BLaER1 treated with 17β-estradiol and CSF1 and Interleukin-3, amounts not matched to agents 10 nM and 100 nM (cell line): ENCODE data around the gene GRK6.
A peak's percentile ranks its signal among the peaks of the same experiment; 100 is the strongest.

Experiments
- H3K27ac ChIP-seq, 11 experiments: shearing (Covaris generic); formaldehyde crosslinking; 2 replicates each; pipeline ENCODE4 v1.8.1; 2022
- H3K27me3 ChIP-seq, 11 experiments: shearing (Covaris generic); formaldehyde crosslinking; 2 replicates each; pipeline ENCODE4 v1.8.1; 2022
- H3K36me3 ChIP-seq, 11 experiments: shearing (Covaris generic); formaldehyde crosslinking; 2 replicates each; pipeline ENCODE4 v1.8.1; 2022
- H3K4me1 ChIP-seq, 10 experiments: shearing (Covaris generic); formaldehyde crosslinking; 2 replicates each; pipeline ENCODE4 v1.8.1; 2022
- H3K4me2 ChIP-seq, 11 experiments: shearing (Covaris generic); formaldehyde crosslinking; 2 replicates each; pipeline ENCODE4 v1.8.1; 2022
- H3K4me3 ChIP-seq, 10 experiments: shearing (Covaris generic); formaldehyde crosslinking; 2 replicates each; pipeline ENCODE4 v1.8.1; 2022
- H3K9ac ChIP-seq, 11 experiments: shearing (Covaris generic); formaldehyde crosslinking; 2 replicates each; pipeline ENCODE4 v1.8.1; 2022
- H3K9me3 ChIP-seq, 11 experiments: shearing (Covaris generic); formaldehyde crosslinking; replicated peaks in 1 of 11; 2 replicates each; pipeline ENCODE4 v1.8.1; 2022
- H4K20me1 ChIP-seq, 11 experiments: shearing (Covaris generic); formaldehyde crosslinking; 2 replicates each; pipeline ENCODE4 v1.8.1; 2022
- Cebpa-rat ChIP-seq, 11 experiments: shearing (Covaris generic); IDR thresholded peaks; 2 replicates each; pipeline ENCODE4 v1.8.1; 2022

GRK6 gene

GRCh38 chr5:177458912-177459350, 32.5 kb downstream of the GRK6 start:
- Histone ChIP-seq H3K4me1 (peaks cover 34 to 87% (median 64%) of the 10 kb centered on the region in 10 experiments), H3K27ac (peak overlapping the region in 1 of 11 experiments; percentile 9; a peak in 3 of 22 replicates), H3K4me2 (no peak overlapping the region), H3K4me3 (no peak overlapping the region), H3K9me3 (no peaks in the 10 kb centered on the region), H3K9ac (0 out of 22 replicates have a peak overlapping the region, but pooled peaks of 1 of the 11 experiments have one; percentile 11), H3K27me3 (no peaks in the 10 kb centered on the region), H4K20me1 (peaks cover 5 to 88% (median 57%) of the 10 kb centered on the region in 11 experiments; a peak in 21 of 22 replicates), H3K36me3 (peaks cover 17 to 64% (median 57%) of the 10 kb centered on the region in 11 experiments; a peak in 21 of 22 replicates)
- TF ChIP-seq Cebpa-rat (IDR thresholded peaks at IDR 0.05) = no peak

DNA sequence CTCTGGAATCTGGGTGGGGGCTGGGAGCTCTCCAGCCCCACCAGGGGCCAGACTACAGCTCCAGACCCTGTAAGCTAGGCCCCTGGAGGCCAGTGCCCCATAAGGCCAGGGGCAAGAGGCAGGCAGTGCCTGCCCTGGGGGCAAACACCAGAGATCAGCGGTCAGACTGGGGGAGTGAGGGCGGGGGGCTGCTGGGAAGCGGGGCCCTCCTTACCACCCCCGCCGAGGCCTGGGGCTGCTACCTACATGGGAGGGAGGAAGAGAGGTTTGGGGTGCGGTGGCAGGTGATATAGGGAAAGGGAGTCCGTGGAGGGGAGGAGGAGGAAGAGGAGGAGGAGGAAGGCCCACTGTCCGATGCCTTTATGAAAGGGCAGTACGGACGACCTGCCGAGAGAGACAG, 32.9 kb downstream of the GRK6 start:
- peaks cover 31 to 84% (median 61%) of the 10 kb centered on the region in 10 experiments for H3K4me1 ChIP-seq
- no peaks in the 10 kb centered on the region for H3K27me3 ChIP-seq
- no peaks in the 10 kb centered on the region for H3K9me3 ChIP-seq
- H4K20me1 ChIP-seq = peaks cover 5 to 85% (median 57%) of the 10 kb centered on the region in 11 experiments; a peak in 21 of 22 replicates
- no peak overlapping the region for H3K4me2 ChIP-seq
- peaks cover 17 to 66% (median 57%) of the 10 kb centered on the region in 11 experiments; a peak in 21 of 22 replicates for H3K36me3 ChIP-seq
- H3K4me3 ChIP-seq = no peak overlapping the region
- H3K27ac ChIP-seq = peak overlapping the region in 3 of 11 experiments; percentile 3 to 32 (median 9); a peak in 3 of 22 replicates
- no peak for TF ChIP-seq Cebpa-rat (IDR thresholded peaks at IDR 0.05)
- H3K9ac ChIP-seq = peak overlapping the region in 3 of 11 experiments; percentile 11 to 29 (median 15); a peak in 2 of 22 replicates

GRCh38 chr5:177459819-177460628, 33.5 kb downstream of the GRK6 start:
- TF ChIP-seq Cebpa-rat (IDR thresholded peaks at IDR 0.05) = no peak
- no peaks in the 10 kb centered on the region for H3K27me3 ChIP-seq
- H3K4me1 ChIP-seq = peaks cover 31 to 81% (median 58%) of the 10 kb centered on the region in 10 experiments
- no peak overlapping the region for H3K4me2 ChIP-seq
- no peak overlapping the region for H3K4me3 ChIP-seq
- peak overlapping the region in 6 of 11 experiments; percentile 13 to 41 (median 26); a peak in 5 of 22 replicates for H3K9ac ChIP-seq
- peaks cover 18 to 72% (median 63%) of the 10 kb centered on the region in 11 experiments for H3K36me3 ChIP-seq
- peaks cover 5 to 84% (median 57%) of the 10 kb centered on the region in 11 experiments; a peak in 21 of 22 replicates for H4K20me1 ChIP-seq
- peak overlapping the region in 6 of 11 experiments; percentile 3 to 50 (median 30); a peak in 6 of 22 replicates for H3K27ac ChIP-seq
- peaks cover 0 to 2% (median under 1%) of the 10 kb centered on the region in 11 experiments; a peak in 13 of 22 replicates for H3K9me3 ChIP-seq

- Histone ChIP-seq H3K4me3 (peak overlapping the region in 5 of 10 experiments; percentile 22 to 43 (median 30); a peak in 4 of 20 replicates), H3K36me3 (peaks cover 39 to 86% (median 77%) of the 10 kb centered on the region in 11 experiments), H3K27me3 (no peaks in the 10 kb centered on the region), H3K4me1 (peaks cover 24 to 61% (median 40%) of the 10 kb centered on the region in 10 experiments), H4K20me1 (peaks cover 5 to 85% (median 63%) of the 10 kb centered on the region in 11 experiments; a peak in 21 of 22 replicates), H3K4me2 (peak overlapping the region; percentile 67 to 90 (median 81)), H3K9me3 (peaks cover 5 to 24% (median 21%) of the 10 kb centered on the region in 11 experiments; a peak in 18 of 22 replicates), H3K9ac (peak overlapping the region in 10 of 11 experiments; percentile 35 to 77 (median 63); a peak in 18 of 22 replicates), H3K27ac (peak overlapping the region in 10 of 11 experiments; percentile 0 to 89 (median 75); a peak in 19 of 22 replicates)
- no peak for TF ChIP-seq Cebpa-rat (IDR thresholded peaks at IDR 0.05)
These were observed 35.7 kb downstream of the GRK6 start for GRCh38 chr5:177462021-177462670.

DNA sequence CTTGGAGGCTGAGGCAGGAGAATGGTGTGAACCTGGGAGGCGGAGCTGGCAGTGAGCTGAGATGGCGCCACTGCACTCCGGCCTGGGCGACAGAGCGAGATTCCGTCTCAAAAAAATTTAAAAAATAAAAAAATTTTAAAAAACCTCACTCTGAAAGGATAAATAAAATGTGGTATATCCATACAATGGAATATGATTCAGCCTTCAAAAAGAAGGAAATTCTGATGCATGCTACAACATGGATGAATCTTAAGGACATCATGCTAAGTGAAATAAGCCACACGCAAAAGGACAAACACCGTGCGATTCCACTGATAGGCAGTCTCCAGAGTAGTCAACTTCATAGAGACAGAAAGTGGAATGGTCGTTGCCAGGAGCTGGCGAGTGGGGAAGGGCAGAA, 38.6 kb downstream of the GRK6 start:
- peaks cover 9 to 87% (median 63%) of the 10 kb centered on the region in 11 experiments; a peak in 21 of 22 replicates for H4K20me1 ChIP-seq
- H3K9me3 ChIP-seq = peaks cover 5 to 28% (median 21%) of the 10 kb centered on the region in 11 experiments; a peak in 18 of 22 replicates
- no peak overlapping the region for H3K4me2 ChIP-seq
- peaks cover 29 to 51% (median 40%) of the 10 kb centered on the region in 10 experiments for H3K4me1 ChIP-seq
- no peak overlapping the region for H3K4me3 ChIP-seq
- H3K9ac ChIP-seq = no peak overlapping the region
- H3K27me3 ChIP-seq = no peaks in the 10 kb centered on the region
- peaks cover 30 to 88% (median 80%) of the 10 kb centered on the region in 11 experiments for H3K36me3 ChIP-seq
- no peak for TF ChIP-seq Cebpa-rat (IDR thresholded peaks at IDR 0.05)
- no peak overlapping the region for H3K27ac ChIP-seq

DNA sequence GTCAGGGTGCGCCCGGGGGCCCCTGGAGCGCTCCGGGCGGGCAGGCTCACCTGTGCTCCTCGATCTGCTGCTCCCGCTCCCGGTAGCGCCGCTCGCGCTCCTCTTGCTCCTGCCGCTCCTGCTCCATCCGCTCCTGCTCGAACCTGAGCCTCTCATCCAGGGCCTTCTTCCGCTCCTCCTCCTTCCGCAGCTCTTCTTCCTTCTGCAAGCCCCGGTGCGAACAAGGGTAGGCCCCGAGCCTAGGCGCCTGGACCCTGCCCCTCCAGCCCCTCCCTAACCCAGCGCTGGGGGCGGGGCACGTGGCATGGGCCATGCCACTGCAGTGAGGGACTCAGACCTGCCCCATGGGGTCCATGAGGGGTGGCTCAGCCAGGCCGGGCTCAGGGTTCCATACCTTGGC, 40.4 kb downstream of the GRK6 start:
- H3K27ac ChIP-seq = no peak overlapping the region
- H3K36me3 ChIP-seq = peaks cover 27 to 92% (median 80%) of the 10 kb centered on the region in 11 experiments
- TF ChIP-seq Cebpa-rat (IDR thresholded peaks at IDR 0.05) = no peak
- peaks cover 11 to 89% (median 69%) of the 10 kb centered on the region in 11 experiments; a peak in 21 of 22 replicates for H4K20me1 ChIP-seq
- H3K4me3 ChIP-seq = no peak overlapping the region
- H3K9me3 ChIP-seq = peaks cover 5 to 28% (median 21%) of the 10 kb centered on the region in 11 experiments; a peak in 18 of 22 replicates
- no peak overlapping the region for H3K4me2 ChIP-seq
- H3K4me1 ChIP-seq = peaks cover 40 to 52% (median 49%) of the 10 kb centered on the region in 10 experiments
- H3K9ac ChIP-seq = no peak overlapping the region
- H3K27me3 ChIP-seq = no peaks in the 10 kb centered on the region

GRCh38 chr5:177467436-177467835, 41.0 kb downstream of the GRK6 start:
- no peak for TF ChIP-seq Cebpa-rat (IDR thresholded peaks at IDR 0.05)
- no peaks in the 10 kb centered on the region for H3K27me3 ChIP-seq
- peaks cover 5 to 28% (median 21%) of the 10 kb centered on the region in 11 experiments; a peak in 18 of 22 replicates for H3K9me3 ChIP-seq

GRCh38 chr5:177468329-177468684, 41.8 kb downstream of the GRK6 start:
- Histone ChIP-seq H3K4me1 (peaks cover 34 to 44% (median 41%) of the 10 kb centered on the region in 10 experiments), H3K36me3 (peaks cover 27 to 90% (median 80%) of the 10 kb centered on the region in 11 experiments), H3K4me3 (no peak overlapping the region), H3K9ac (no peak overlapping the region), H3K27me3 (no peaks in the 10 kb centered on the region), H4K20me1 (peaks cover 11 to 84% (median 69%) of the 10 kb centered on the region in 11 experiments; a peak in 21 of 22 replicates), H3K4me2 (no peak overlapping the region), H3K27ac (no peak overlapping the region), H3K9me3 (peaks cover 5 to 28% (median 21%) of the 10 kb centered on the region in 11 experiments; a peak in 18 of 22 replicates)
- no peak for TF ChIP-seq Cebpa-rat (IDR thresholded peaks at IDR 0.05)

More at GRCh38 chr5:177467436-177467835, 41.0 kb downstream of the GRK6 start:
- Histone ChIP-seq H3K36me3 (peaks cover 27 to 93% (median 81%) of the 10 kb centered on the region in 11 experiments), H3K9ac (no peak overlapping the region), H4K20me1 (peaks cover 11 to 89% (median 72%) of the 10 kb centered on the region in 11 experiments; a peak in 21 of 22 replicates), H3K4me3 (no peak overlapping the region), H3K4me2 (no peak overlapping the region), H3K27ac (no peak overlapping the region), H3K4me1 (peaks cover 40 to 52% (median 49%) of the 10 kb centered on the region in 10 experiments)
